ENCODE data around the gene SLC1A5.

GRCh38 chr19:46725036-46725820 lies 63.2 kb downstream of the SLC1A5 start:
- TF ChIP-seq EP300 (IDR thresholded peaks at IDR 0.05) (no peak), CTCF (IDR thresholded peaks at IDR 0.05) (no peak)
